ENCODE data around the gene TRIP4.

Gene TRIP4

DNA sequence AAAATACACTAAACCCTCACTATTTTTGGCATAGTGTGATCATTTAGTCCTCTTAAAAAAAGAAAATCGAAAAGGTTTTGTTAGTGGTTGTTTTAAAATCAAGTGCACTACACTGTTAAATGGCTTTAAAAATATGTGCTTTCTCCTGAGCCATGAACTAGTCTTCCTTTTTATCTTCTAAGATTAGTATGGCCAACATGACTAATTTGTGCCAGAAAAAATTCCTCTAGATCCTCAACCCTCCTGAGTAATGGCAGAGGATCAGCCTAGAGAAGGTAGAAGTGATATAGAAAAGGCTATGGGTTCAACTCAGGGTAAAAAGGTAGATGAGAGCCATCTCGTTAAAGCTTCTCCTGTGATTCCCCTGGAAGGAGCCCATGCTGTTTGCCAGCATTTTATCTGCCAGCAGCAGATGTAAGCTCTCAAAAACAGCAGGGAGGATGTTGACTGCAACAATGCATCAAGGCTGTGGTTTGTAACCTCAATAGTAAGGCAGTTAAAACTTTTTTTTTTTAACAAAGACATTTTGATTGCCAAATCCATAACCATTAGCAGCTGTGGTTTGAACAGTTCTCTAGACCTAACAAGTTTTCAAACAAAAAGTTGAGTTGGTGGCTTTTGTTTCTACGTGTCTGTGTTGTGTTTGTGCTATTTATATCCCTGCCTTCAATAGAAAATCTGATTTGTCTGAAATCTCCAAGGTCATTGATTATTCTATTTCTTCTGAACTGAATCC is 42.5 kb downstream of the TRIP4 start:
- TF ChIP-seq, protein P1, sequence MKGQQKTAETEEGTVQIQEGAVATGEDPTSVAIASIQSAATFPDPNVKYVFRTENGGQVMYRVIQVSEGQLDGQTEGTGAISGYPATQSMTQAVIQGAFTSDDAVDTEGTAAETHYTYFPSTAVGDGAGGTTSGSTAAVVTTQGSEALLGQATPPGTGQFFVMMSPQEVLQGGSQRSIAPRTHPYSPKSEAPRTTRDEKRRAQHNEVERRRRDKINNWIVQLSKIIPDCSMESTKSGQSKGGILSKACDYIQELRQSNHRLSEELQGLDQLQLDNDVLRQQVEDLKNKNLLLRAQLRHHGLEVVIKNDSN (IDR thresholded peaks at IDR 0.05) = no peak
- no peak for TF ChIP-seq TEAD4 (IDR thresholded peaks at IDR 0.05)
- TF ChIP-seq CREB1 (IDR thresholded peaks at IDR 0.05; ENCODE audit: low read depth) = no peak
- TF ChIP-seq, protein P2, sequence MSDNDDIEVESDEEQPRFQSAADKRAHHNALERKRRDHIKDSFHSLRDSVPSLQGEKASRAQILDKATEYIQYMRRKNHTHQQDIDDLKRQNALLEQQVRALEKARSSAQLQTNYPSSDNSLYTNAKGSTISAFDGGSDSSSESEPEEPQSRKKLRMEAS (IDR thresholded peaks at IDR 0.05) = no peak

DNA sequence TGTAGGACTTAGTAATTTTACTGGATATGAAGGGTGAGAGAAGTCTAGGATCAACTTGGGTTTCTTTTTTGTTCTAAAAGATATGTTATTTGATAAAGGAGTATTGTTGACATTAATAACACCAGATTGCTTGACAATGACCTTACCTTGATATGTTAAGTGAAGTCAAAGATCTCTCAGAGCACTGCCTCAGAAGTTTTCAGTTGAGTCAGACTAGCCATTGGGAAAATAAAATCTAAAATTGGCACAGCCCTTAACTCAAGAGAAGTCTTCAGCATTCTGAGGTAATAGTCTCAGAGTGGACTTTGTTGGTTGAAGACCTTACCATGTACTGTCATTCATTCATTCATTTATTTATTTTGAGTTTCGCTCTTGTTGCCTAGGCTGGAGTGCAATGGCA is 50.3 kb downstream of the TRIP4 start:
- TF ChIP-seq ZBTB7A (IDR thresholded peaks at IDR 0.05; ENCODE audit: low read depth) = no peak
- TF ChIP-seq, protein P1 (IDR thresholded peaks at IDR 0.05) = no peak
- TF ChIP-seq, protein P2 (IDR thresholded peaks at IDR 0.05) = no peak
- TF ChIP-seq FOXM1 (IDR thresholded peaks at IDR 0.05; ENCODE audit: borderline replicate concordance, low read depth) = no peak
- no peak for TF ChIP-seq TCF12 (IDR thresholded peaks at IDR 0.05; ENCODE audit: low read depth)
- TF ChIP-seq EP300 (IDR thresholded peaks at IDR 0.05; ENCODE audit: borderline replicate concordance) = no peak
- no peak for TF ChIP-seq TEAD4 (IDR thresholded peaks at IDR 0.05)
- TF ChIP-seq CEBPB (IDR thresholded peaks at IDR 0.05) = no peak
- no peak for TF ChIP-seq TAF1 (IDR thresholded peaks at IDR 0.05; ENCODE audit: low read depth)
- no peak for TF ChIP-seq CREB1 (IDR thresholded peaks at IDR 0.05; ENCODE audit: low read depth)
- no peak for TF ChIP-seq NFIC (IDR thresholded peaks at IDR 0.05)
- TF ChIP-seq, protein P3, sequence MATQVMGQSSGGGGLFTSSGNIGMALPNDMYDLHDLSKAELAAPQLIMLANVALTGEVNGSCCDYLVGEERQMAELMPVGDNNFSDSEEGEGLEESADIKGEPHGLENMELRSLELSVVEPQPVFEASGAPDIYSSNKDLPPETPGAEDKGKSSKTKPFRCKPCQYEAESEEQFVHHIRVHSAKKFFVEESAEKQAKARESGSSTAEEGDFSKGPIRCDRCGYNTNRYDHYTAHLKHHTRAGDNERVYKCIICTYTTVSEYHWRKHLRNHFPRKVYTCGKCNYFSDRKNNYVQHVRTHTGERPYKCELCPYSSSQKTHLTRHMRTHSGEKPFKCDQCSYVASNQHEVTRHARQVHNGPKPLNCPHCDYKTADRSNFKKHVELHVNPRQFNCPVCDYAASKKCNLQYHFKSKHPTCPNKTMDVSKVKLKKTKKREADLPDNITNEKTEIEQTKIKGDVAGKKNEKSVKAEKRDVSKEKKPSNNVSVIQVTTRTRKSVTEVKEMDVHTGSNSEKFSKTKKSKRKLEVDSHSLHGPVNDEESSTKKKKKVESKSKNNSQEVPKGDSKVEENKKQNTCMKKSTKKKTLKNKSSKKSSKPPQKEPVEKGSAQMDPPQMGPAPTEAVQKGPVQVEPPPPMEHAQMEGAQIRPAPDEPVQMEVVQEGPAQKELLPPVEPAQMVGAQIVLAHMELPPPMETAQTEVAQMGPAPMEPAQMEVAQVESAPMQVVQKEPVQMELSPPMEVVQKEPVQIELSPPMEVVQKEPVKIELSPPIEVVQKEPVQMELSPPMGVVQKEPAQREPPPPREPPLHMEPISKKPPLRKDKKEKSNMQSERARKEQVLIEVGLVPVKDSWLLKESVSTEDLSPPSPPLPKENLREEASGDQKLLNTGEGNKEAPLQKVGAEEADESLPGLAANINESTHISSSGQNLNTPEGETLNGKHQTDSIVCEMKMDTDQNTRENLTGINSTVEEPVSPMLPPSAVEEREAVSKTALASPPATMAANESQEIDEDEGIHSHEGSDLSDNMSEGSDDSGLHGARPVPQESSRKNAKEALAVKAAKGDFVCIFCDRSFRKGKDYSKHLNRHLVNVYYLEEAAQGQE (IDR thresholded peaks at IDR 0.05; ENCODE audit: low read depth) = no peak
- no peak for TF ChIP-seq RAD21 (IDR thresholded peaks at IDR 0.05; ENCODE audit: low read depth)
- TF ChIP-seq EGR1 (IDR thresholded peaks at IDR 0.05) = no peak
- TF ChIP-seq YY1 (IDR thresholded peaks at IDR 0.05; ENCODE audit: low read depth) = no peak

DNA sequence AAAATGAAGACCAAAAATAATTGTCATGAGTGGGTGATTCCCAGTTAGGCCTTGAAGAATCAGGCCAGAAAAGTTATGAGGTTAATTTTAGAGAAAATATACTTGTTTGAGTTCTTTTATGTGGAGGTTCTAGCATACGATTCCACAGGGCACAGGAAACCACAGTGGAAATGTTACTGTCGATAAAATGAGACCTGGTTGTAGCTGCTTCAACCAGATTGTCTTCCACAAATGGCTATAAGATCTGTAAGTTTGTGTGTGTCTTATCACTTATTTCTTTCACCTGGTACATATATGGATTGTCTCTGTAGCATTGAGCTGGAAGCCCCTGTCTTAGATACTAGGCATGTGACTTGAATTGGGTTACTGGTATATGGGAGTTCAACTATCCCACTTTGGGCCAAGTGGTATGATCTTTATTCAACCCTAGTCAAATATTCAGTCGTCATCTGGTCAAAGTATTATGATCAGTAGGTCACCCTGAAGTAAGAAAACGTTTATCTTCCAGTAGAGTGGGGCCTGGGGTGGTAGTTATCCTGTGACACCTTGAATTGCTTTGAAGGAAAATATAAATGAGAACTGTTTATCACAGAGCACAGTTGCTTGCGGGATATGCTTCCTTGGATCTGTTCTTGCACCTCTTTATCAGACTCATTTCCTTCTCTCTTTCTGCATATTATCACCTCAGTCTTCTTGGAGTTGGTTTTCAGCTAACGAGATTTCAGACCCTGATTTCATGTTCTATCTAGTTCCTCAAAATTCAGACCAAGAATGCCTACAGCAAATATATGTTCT is 51.2 kb downstream of the TRIP4 start:
- TF ChIP-seq CEBPB (IDR thresholded peaks at IDR 0.05) (no peak), EP300 (IDR thresholded peaks at IDR 0.05; ENCODE audit: borderline replicate concordance) (no peak), RAD21 (IDR thresholded peaks at IDR 0.05; ENCODE audit: low read depth) (no peak), TCF12 (IDR thresholded peaks at IDR 0.05; ENCODE audit: low read depth) (no peak), YY1 (IDR thresholded peaks at IDR 0.05; ENCODE audit: low read depth) (no peak), ZBTB7A (IDR thresholded peaks at IDR 0.05; ENCODE audit: low read depth) (no peak), CREB1 (IDR thresholded peaks at IDR 0.05; ENCODE audit: low read depth) (no peak), EGR1 (IDR thresholded peaks at IDR 0.05) (no peak)
- TF ChIP-seq, protein P2 (IDR thresholded peaks at IDR 0.05) = no peak
- TF ChIP-seq, protein P1 (IDR thresholded peaks at IDR 0.05) = no peak
- TF ChIP-seq, protein P3 (IDR thresholded peaks at IDR 0.05; ENCODE audit: low read depth) = no peak

DNA sequence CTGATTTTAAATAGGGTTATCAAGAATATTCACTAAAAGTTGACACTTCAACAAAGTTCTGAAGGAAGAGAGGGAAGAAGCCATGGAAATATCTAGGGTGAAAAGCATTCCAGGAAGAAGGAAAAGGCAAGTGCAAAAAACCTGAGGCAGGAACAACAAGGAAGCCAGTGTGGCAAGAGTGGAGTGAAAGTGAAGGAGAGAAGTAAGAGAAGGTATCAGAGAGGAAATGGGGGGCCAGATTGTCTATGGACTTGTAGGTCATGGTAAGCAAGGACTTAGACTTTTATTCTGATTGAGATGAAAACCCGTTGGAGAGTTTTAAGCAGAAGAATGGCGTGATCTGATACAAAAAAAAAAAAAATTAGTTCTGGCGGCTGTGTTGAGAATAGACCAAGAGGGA is 54.2 kb downstream of the TRIP4 start:
- TF ChIP-seq, protein P1 (IDR thresholded peaks at IDR 0.05) = no peak
- TF ChIP-seq EGR1 (IDR thresholded peaks at IDR 0.05) = no peak
- TF ChIP-seq, protein P3 (IDR thresholded peaks at IDR 0.05; ENCODE audit: low read depth) = no peak
- no peak for TF ChIP-seq ZBTB7A (IDR thresholded peaks at IDR 0.05; ENCODE audit: low read depth)
- no peak for TF ChIP-seq RAD21 (IDR thresholded peaks at IDR 0.05; ENCODE audit: low read depth)
- TF ChIP-seq EP300 (IDR thresholded peaks at IDR 0.05; ENCODE audit: borderline replicate concordance) = no peak
- TF ChIP-seq CEBPB (IDR thresholded peaks at IDR 0.05) = no peak

Measured in Ishikawa (cell line).